Effector memory CD8-positive, alpha-beta T cell (primary cell): ENCODE data around the gene ELP1.
"Not testable (repeated sequence)": the region's sequence is repeated elsewhere in the genome, so short reads cannot be mapped to it uniquely, and the experiment has no call there.

ENCODE experiments used
- ATAC-seq: fragments of 150-1000 bp; cut with Tn5 transposase; replicated peaks from 2 replicates; pipeline ENCODE4 v1.10.0; 2021; ENCODE audit warnings: mild to moderate bottlenecking, moderate library complexity
- DNase-seq, 3 experiments: peaks; one replicate each; pipeline ENCODE4 v3.0.0; 2021
- H3K27ac Mint-ChIP-seq, 2 donors: one replicate each; pipeline ENCODE4 v1.8.0; 2022; ENCODE audit warnings: mild to moderate bottlenecking in 2 of 2, mixed read lengths in 2 of 2, moderate library complexity in 2 of 2
- H3K27me3 Mint-ChIP-seq, 2 donors: one replicate each; pipeline ENCODE4 v1.8.0; 2022; ENCODE audit warnings: mixed read lengths in 2 of 2
- H3K36me3 Mint-ChIP-seq: one replicate; pipeline ENCODE4 v1.8.0; 2022; ENCODE audit warnings: mild to moderate bottlenecking, moderate library complexity, mixed read lengths; ENCODE audit not compliant: insufficient read depth
- H3K4me1 Mint-ChIP-seq, 2 donors: one replicate each; pipeline ENCODE4 v1.8.0; 2022; ENCODE audit warnings: low read depth in 2 of 2, mixed read lengths in 2 of 2
- H3K4me3 Mint-ChIP-seq, 2 donors: one replicate each; pipeline ENCODE4 v1.8.0; 2022; ENCODE audit warnings: mild to moderate bottlenecking in 2 of 2, mixed read lengths in 2 of 2, moderate library complexity in 2 of 2
- H3K9me3 Mint-ChIP-seq, 2 donors: one replicate each; pipeline ENCODE4 v1.8.0; 2022; ENCODE audit warnings: mixed read lengths in 2 of 2

The ELP1 gene

GRCh38 chr9:108913391-108913790 is 20.5 kb downstream of the ELP1 start:
- H3K4me1 Mint-ChIP-seq: peaks cover 9 to 16% of the 10 kb centered on the region in 2 donors
- no peaks in the 10 kb centered on the region for H3K9me3 Mint-ChIP-seq
- H3K27me3 Mint-ChIP-seq: no peaks in the 10 kb centered on the region
- ATAC-seq (no peak), DNase-seq (no peak)
- no peak overlapping the region for H3K4me3 Mint-ChIP-seq
- H3K27ac Mint-ChIP-seq: peak overlapping the region in 1 of 2 donors; percentile 75
- peaks cover 72% of the 10 kb centered on the region for H3K36me3 Mint-ChIP-seq

DNA sequence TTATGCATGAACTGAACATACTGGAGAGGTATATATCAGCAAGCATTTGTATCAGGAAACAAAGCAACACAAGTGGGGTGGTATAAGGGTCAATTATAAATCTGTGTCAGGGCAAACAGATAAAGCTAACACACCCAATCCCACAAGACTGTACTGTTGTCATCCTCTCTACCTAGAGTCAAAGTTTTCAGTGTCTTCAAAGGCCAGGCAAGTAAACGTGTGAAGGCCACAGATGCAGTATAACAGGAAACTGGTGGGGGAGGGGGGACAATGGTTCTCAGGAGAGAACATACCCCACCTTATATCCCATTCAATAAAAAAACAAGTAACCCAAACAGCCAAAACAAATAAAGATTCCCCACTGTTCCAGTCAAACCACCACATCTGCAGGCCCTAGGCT is 22.1 kb downstream of the ELP1 start:
- no peaks in the 10 kb centered on the region for H3K27me3 Mint-ChIP-seq
- peak overlapping the region; percentile 85 for H3K27ac Mint-ChIP-seq
- no peak for DNase-seq
- no peaks in the 10 kb centered on the region for H3K9me3 Mint-ChIP-seq
- H3K4me3 Mint-ChIP-seq: peak overlapping the region in 1 of 2 donors; percentile 43
- peaks cover 9 to 16% of the 10 kb centered on the region in 2 donors for H3K4me1 Mint-ChIP-seq
- peak; percentile 78 for ATAC-seq
- H3K36me3 Mint-ChIP-seq: peaks cover 70% of the 10 kb centered on the region

GRCh38 chr9:108910914-108911313 is 23.0 kb downstream of the ELP1 start:
- peak; percentile 32 for ATAC-seq
- H3K36me3 Mint-ChIP-seq: peaks cover 70% of the 10 kb centered on the region
- H3K9me3 Mint-ChIP-seq: no peaks in the 10 kb centered on the region
- no peak overlapping the region for H3K4me3 Mint-ChIP-seq
- H3K27ac Mint-ChIP-seq: peak overlapping the region; percentile 85
- H3K4me1 Mint-ChIP-seq: peaks cover 9 to 16% of the 10 kb centered on the region in 2 donors
- no peaks in the 10 kb centered on the region for H3K27me3 Mint-ChIP-seq
- DNase-seq: no peak

GRCh38 chr9:108910402-108910801 is 23.5 kb downstream of the ELP1 start:
- Mint-ChIP-seq H3K27ac (peak overlapping the region; percentile 85), H3K4me3 (no peak overlapping the region), H3K4me1 (peaks cover 9 to 16% of the 10 kb centered on the region in 2 donors), H3K27me3 (no peaks in the 10 kb centered on the region), H3K36me3 (peaks cover 68% of the 10 kb centered on the region), H3K9me3 (no peaks in the 10 kb centered on the region)
- DNase-seq: no peak
- no peak for ATAC-seq

- DNase-seq (no peak), ATAC-seq (no peak)
- H3K4me3 Mint-ChIP-seq: no peak overlapping the region
- no peaks in the 10 kb centered on the region for H3K9me3 Mint-ChIP-seq
- H3K36me3 Mint-ChIP-seq: peaks cover 68% of the 10 kb centered on the region
- H3K27me3 Mint-ChIP-seq: no peaks in the 10 kb centered on the region
- H3K27ac Mint-ChIP-seq: no peak overlapping the region
- peaks cover 0 to 2% of the 10 kb centered on the region in 2 donors for H3K4me1 Mint-ChIP-seq
Measured at GRCh38 chr9:108905494-108905893, 28.4 kb downstream of the ELP1 start.

DNA sequence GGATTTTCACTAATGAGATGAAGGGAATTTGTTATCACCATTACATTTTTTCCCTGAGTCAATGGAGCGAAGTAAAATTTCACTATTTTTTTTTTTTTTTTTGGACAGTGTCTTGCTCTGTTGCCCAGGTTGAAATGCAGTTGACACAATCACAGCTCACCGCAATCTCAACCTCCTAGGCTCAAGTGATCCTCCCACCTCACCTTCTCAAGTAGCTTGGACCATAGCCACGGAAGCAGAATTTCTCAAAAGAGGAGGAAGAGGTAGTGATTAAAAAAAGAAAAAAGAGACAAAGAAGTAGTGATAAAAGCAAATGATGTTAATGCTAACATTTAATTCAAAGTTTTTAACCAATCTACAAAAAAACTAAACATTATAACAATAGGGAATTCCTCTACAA is 29.8 kb downstream of the ELP1 start:
- ATAC-seq: no peak
- Mint-ChIP-seq H3K36me3 (peaks cover 73% of the 10 kb centered on the region), H3K27ac (no peak overlapping the region)

DNA sequence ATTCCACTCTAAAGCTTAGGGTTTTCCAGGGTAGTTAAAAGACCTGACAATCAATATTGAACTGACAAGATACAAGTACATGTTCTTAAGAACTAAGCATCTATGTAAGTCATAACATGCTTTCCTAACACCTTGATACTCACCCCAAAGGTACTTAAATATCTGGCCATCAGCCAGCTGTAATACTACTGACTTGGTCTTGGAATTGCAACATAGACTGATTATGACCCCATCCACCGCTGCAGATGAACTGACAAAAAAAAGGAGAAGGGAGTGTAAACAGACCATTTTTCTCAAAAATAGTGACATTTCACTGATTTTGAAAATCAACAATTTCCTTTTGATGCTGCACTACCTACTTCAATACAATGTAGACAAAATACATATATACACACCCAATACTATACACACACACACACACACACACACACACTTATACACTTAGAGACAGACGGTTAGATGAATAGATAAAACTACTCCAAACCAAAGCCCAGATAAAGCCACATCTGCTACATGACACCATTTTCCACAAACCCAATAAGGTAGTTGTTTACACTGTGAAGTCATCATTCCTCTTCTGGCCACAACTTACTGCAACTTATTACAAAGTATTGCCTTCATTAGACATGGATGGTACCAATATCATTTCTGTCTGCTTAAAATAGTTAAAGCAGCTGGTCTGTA is 30.4 kb downstream of the ELP1 start:
- Mint-ChIP-seq H3K27ac (no peak overlapping the region), H3K27me3 (no peaks in the 10 kb centered on the region), H3K36me3 (peaks cover 73% of the 10 kb centered on the region), H3K4me3 (no peak overlapping the region), H3K9me3 (no peaks in the 10 kb centered on the region), H3K4me1 (no peaks in the 10 kb centered on the region)
- DNase-seq (no peak), ATAC-seq (no peak)

More for the DNA sequence above, 29.8 kb downstream of the ELP1 start:
- DNase-seq: no peak
- H3K9me3 Mint-ChIP-seq: no peaks in the 10 kb centered on the region
- H3K27me3 Mint-ChIP-seq: no peaks in the 10 kb centered on the region
- H3K4me1 Mint-ChIP-seq: no peaks in the 10 kb centered on the region
- no peak overlapping the region for H3K4me3 Mint-ChIP-seq

- Mint-ChIP-seq H3K36me3 (peaks cover 76% of the 10 kb centered on the region), H3K27ac (peak overlapping the region; percentile 11 to 55), H3K4me1 (no peaks in the 10 kb centered on the region)
Measured at GRCh38 chr9:108900176-108900575, 33.7 kb downstream of the ELP1 start.

DNA sequence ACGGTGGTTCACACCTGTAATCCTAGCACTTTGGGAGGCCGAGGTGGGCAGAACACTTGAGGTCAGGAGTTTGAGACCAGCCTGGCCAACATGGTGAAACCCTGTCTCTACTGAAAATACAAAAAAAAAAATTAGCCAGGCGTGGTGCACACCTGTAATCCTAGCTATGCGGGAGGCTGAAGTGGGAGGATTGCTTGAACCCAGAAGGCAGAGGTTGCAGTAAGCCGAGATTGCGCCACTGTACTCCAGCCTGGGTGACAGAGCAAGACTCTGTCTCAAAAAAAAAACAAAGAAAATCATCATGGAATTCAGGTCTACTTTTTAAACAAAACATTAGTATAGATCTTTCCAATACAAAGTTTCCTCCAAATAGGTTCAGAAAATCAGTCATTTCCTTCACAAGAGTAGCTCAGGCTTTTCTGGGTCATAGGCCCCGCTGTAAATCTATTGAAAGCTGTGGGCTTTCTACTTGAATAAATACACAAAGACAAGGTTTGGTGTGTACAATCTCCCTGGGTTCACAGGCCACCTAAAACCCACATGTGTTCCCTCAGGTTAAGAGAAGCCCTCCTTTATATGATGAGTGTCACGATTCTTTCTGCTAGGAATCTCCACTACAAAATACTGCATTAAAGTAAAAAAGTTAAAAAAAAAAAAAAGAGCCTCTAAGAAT is 34.8 kb downstream of the ELP1 start:
- H3K27me3 Mint-ChIP-seq, ATAC-seq, DNase-seq, H3K4me1 Mint-ChIP-seq, H3K9me3 Mint-ChIP-seq, H3K4me3 Mint-ChIP-seq: not testable (repeated sequence)
- H3K36me3 Mint-ChIP-seq: peaks cover 78% of the 10 kb centered on the region
- peak overlapping the region in 1 of 2 donors; percentile 41 for H3K27ac Mint-ChIP-seq

More at GRCh38 chr9:108900176-108900575, 33.7 kb downstream of the ELP1 start:
- Mint-ChIP-seq H3K27me3 (no peaks in the 10 kb centered on the region), H3K9me3 (no peaks in the 10 kb centered on the region), H3K4me3 (no peak overlapping the region)
- ATAC-seq: no peak
- DNase-seq: no peak

- Mint-ChIP-seq H3K27me3 (no peaks in the 10 kb centered on the region), H3K9me3 (no peaks in the 10 kb centered on the region), H3K4me1 (no peaks in the 10 kb centered on the region), H3K27ac (no peak overlapping the region), H3K36me3 (peaks cover 78% of the 10 kb centered on the region), H3K4me3 (no peak overlapping the region)
- ATAC-seq (no peak), DNase-seq (no peak)
Measured at GRCh38 chr9:108897324-108898096, 36.4 kb downstream of the ELP1 start.

GRCh38 chr9:108894225-108894997 is 39.5 kb downstream of the ELP1 start:
- ATAC-seq (no peak), DNase-seq (no peak)
- Mint-ChIP-seq H3K36me3 (peaks cover 81% of the 10 kb centered on the region), H3K9me3 (no peaks in the 10 kb centered on the region), H3K27me3 (no peaks in the 10 kb centered on the region), H3K4me1 (no peaks in the 10 kb centered on the region), H3K4me3 (no peak overlapping the region), H3K27ac (no peak overlapping the region)

GRCh38 chr9:108889649-108890067 is 44.3 kb downstream of the ELP1 start:
- Mint-ChIP-seq H3K27me3 (no peaks in the 10 kb centered on the region), H3K9me3 (no peaks in the 10 kb centered on the region), H3K4me1 (peaks cover 3 to 7% of the 10 kb centered on the region in 2 donors), H3K4me3 (no peak overlapping the region), H3K27ac (no peak overlapping the region), H3K36me3 (peaks cover 51% of the 10 kb centered on the region)
- ATAC-seq (no peak), DNase-seq (no peak)
